ENCODE results near the gene SLC34A1. TPM values are rescaled to one million over a fixed set of nuclear protein-coding genes. Genes with fewer than 3 reads are reported as not detected.

SLC34A1 gene
- total and polyA plus RNA-seq, 2 of the 13 experiments (the other 11 are each of a cell fraction or from before 2014, with no cell fraction given), result 0.03 to 0.20 TPM

DNA sequence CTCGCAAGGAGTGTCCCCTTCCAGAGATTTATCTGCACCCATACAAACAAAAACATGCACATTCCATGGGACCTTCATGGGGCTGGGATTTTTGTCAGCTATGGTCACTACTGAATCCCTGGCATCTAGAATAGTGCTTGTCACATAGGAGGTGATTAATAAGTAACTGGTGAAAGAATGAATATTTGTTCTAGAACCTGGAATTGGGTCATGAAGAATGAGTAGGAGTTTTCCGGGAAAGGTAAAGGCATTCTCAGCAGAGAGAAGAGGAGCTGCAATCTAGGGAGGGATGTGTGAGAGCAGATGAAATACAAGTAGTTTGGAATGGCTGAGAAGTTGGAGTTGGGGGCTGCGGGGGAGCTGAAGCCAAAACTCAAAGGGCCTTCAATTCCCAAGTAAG lies 30.0 kb upstream of the SLC34A1 start (continued):
- TF ChIP-seq, protein P1, sequence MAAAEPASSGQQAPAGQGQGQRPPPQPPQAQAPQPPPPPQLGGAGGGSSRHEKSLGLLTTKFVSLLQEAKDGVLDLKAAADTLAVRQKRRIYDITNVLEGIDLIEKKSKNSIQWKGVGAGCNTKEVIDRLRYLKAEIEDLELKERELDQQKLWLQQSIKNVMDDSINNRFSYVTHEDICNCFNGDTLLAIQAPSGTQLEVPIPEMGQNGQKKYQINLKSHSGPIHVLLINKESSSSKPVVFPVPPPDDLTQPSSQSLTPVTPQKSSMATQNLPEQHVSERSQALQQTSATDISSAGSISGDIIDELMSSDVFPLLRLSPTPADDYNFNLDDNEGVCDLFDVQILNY (CRISPR knock-in tag; conservative IDR thresholded peaks at IDR 0.05), result no peak
- TF ChIP-seq IRF2 (CRISPR knock-in tag; IDR thresholded peaks at IDR 0.05), result no peak
- peak; percentile 48 for TF ChIP-seq ELF3 (CRISPR knock-in tag; IDR thresholded peaks at IDR 0.05)
- TF ChIP-seq ZBTB38 (CRISPR knock-in tag; IDR thresholded peaks at IDR 0.05), result no peak
- TF ChIP-seq ZNF367 (CRISPR knock-in tag; IDR thresholded peaks at IDR 0.05; ENCODE audit: borderline replicate concordance), result no peak
- TF ChIP-seq SAP130 (CRISPR knock-in tag; IDR thresholded peaks at IDR 0.05; ENCODE audit: low read depth), result peak; percentile 48
- TF ChIP-seq ZNF879 (CRISPR knock-in tag; IDR thresholded peaks at IDR 0.05), result no peak
- TF ChIP-seq ZNF569 (CRISPR knock-in tag; IDR thresholded peaks at IDR 0.05; ENCODE audit: borderline replicate concordance), result no peak
- no peak for TF ChIP-seq ZNF30 (CRISPR knock-in tag; IDR thresholded peaks at IDR 0.05)
- TF ChIP-seq ISL2 (CRISPR knock-in tag; IDR thresholded peaks at IDR 0.05), result no peak
- TF ChIP-seq DPF2 (CRISPR knock-in tag; IDR thresholded peaks at IDR 0.05; ENCODE audit: borderline replicate concordance, low read depth), result no peak
- TF ChIP-seq ETV6 (CRISPR knock-in tag; conservative IDR thresholded peaks at IDR 0.05), result no peak
- no peak for TF ChIP-seq SIN3B (IDR thresholded peaks at IDR 0.05; ENCODE audit: low read length)
- no peak for TF ChIP-seq ZBTB8A (CRISPR knock-in tag; IDR thresholded peaks at IDR 0.05; ENCODE audit: borderline replicate concordance, low read depth)
- peak; percentile 61; the same call in 1 of the 2 replicates for TF ChIP-seq NCOA2 (CRISPR knock-in tag; IDR thresholded peaks at IDR 0.05)
- no peak for TF ChIP-seq KDM3A (CRISPR knock-in tag; IDR thresholded peaks at IDR 0.05; ENCODE audit: low read depth)
- no peak for TF ChIP-seq TGIF2 (CRISPR knock-in tag; IDR thresholded peaks at IDR 0.05)
- no peak for TF ChIP-seq ZNF333 (CRISPR knock-in tag; IDR thresholded peaks at IDR 0.05; ENCODE audit: borderline replicate concordance)
- TF ChIP-seq SMYD3 (CRISPR knock-in tag; IDR thresholded peaks at IDR 0.05), result no peak
- peak; percentile 89 for TF ChIP-seq TEAD3 (CRISPR knock-in tag; optimal IDR thresholded peaks at IDR 0.05; ENCODE audit: borderline replicate concordance)
- TF ChIP-seq, protein P2, sequence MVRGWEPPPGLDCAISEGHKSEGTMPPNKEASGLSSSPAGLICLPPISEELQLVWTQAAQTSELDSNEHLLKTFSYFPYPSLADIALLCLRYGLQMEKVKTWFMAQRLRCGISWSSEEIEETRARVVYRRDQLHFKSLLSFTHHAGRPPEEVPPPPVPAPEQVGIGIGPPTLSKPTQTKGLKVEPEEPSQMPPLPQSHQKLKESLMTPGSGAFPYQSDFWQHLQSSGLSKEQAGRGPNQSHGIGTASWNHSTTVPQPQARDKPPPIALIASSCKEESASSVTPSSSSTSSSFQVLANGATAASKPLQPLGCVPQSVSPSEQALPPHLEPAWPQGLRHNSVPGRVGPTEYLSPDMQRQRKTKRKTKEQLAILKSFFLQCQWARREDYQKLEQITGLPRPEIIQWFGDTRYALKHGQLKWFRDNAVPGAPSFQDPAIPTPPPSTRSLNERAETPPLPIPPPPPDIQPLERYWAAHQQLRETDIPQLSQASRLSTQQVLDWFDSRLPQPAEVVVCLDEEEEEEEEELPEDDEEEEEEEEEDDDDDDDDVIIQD (CRISPR knock-in tag; IDR thresholded peaks at IDR 0.05; ENCODE audit: low read depth), result no peak
- TF ChIP-seq ZNF253 (CRISPR knock-in tag; IDR thresholded peaks at IDR 0.05; ENCODE audit: borderline replicate concordance), result no peak
- TF ChIP-seq, protein P3, sequence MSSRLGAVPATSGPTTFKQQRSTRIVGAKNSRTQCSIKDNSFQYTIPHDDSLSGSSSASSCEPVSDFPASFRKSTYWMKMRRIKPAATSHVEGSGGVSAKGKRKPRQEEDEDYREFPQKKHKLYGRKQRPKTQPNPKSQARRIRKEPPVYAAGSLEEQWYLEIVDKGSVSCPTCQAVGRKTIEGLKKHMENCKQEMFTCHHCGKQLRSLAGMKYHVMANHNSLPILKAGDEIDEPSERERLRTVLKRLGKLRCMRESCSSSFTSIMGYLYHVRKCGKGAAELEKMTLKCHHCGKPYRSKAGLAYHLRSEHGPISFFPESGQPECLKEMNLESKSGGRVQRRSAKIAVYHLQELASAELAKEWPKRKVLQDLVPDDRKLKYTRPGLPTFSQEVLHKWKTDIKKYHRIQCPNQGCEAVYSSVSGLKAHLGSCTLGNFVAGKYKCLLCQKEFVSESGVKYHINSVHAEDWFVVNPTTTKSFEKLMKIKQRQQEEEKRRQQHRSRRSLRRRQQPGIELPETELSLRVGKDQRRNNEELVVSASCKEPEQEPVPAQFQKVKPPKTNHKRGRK (CRISPR knock-in tag; IDR thresholded peaks at IDR 0.05), result no peak
- TF ChIP-seq ZNF790 (CRISPR knock-in tag; IDR thresholded peaks at IDR 0.05; ENCODE audit: borderline replicate concordance), result no peak
- 0 out of 4 replicates have a peak, but pooled peaks of 1 of the 2 experiments have one; percentile 30 for TF ChIP-seq POLR2A (IDR thresholded peaks at IDR 0.05; ENCODE audit: insufficient read depth in 1 of 2, low read depth in 2 of 2, low read length in 2 of 2)
- no peak for TF ChIP-seq ZNF747 (CRISPR knock-in tag; IDR thresholded peaks at IDR 0.05; ENCODE audit: borderline replicate concordance)
- TF ChIP-seq, protein P4, sequence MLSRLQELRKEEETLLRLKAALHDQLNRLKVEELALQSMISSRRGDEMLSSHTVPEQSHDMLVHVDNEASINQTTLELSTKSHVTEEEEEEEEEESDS (CRISPR knock-in tag; IDR thresholded peaks at IDR 0.05; ENCODE audit: borderline replicate concordance), result no peak
- TF ChIP-seq, protein P5, sequence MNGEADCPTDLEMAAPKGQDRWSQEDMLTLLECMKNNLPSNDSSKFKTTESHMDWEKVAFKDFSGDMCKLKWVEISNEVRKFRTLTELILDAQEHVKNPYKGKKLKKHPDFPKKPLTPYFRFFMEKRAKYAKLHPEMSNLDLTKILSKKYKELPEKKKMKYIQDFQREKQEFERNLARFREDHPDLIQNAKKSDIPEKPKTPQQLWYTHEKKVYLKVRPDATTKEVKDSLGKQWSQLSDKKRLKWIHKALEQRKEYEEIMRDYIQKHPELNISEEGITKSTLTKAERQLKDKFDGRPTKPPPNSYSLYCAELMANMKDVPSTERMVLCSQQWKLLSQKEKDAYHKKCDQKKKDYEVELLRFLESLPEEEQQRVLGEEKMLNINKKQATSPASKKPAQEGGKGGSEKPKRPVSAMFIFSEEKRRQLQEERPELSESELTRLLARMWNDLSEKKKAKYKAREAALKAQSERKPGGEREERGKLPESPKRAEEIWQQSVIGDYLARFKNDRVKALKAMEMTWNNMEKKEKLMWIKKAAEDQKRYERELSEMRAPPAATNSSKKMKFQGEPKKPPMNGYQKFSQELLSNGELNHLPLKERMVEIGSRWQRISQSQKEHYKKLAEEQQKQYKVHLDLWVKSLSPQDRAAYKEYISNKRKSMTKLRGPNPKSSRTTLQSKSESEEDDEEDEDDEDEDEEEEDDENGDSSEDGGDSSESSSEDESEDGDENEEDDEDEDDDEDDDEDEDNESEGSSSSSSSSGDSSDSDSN (CRISPR knock-in tag; IDR thresholded peaks at IDR 0.05), result no peak
